NCI-H128 (cell line): ENCODE data around the gene PXDN.
"Not testable (repeated sequence)": the region's sequence is repeated elsewhere in the genome, so short reads cannot be mapped to it uniquely, and the experiment has no call there.

Experiments used
- DNase-seq: peaks from one replicate; lab custom pipeline; 2025; ENCODE audit not compliant: unreplicated experiment; lab: John Stamatoyannopoulos, UW

The PXDN gene

GRCh38 chr2:1686784-1687105, 57.6 kb downstream of the PXDN start:
- DNase-seq = no peak

DNA sequence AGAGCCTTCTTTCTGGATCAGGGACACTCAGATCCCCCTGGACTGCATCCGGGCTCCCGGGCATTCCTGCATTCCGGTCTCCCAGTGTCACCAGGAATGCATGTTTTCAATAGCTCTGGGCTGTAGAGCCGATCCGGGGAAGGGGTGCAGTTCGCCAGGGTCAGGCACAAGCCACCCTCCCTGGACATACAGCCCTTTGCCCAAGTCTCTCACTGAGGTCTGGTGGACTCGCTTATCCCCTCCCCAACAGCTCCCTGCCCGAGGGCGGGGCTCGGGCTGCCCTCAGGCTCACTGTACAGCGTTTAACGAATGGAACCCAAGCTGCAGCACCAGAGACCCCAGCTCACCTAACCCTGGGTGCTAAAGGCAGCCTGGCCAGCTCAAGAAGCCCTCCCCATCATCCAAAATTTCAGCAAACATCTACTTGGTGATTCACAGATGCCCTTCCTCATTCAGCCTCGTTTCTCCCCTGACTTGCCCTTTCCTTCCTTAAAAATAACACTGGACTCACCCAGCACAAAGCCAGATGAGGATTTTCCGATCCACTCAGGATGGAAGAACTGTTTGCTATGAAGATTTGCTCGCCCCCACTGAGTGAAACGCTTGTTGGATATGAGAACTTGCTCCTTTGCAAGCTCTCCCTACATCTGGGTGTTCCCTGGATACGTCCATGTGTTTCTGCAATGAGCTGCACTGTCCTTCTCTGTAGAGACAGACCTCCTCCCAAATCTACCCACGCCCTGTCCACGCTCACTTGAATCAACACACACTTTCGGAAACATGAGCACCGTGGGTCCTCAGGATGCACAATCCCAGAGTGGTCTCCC, 58.1 kb downstream of the PXDN start:
- DNase-seq = no peak

DNA sequence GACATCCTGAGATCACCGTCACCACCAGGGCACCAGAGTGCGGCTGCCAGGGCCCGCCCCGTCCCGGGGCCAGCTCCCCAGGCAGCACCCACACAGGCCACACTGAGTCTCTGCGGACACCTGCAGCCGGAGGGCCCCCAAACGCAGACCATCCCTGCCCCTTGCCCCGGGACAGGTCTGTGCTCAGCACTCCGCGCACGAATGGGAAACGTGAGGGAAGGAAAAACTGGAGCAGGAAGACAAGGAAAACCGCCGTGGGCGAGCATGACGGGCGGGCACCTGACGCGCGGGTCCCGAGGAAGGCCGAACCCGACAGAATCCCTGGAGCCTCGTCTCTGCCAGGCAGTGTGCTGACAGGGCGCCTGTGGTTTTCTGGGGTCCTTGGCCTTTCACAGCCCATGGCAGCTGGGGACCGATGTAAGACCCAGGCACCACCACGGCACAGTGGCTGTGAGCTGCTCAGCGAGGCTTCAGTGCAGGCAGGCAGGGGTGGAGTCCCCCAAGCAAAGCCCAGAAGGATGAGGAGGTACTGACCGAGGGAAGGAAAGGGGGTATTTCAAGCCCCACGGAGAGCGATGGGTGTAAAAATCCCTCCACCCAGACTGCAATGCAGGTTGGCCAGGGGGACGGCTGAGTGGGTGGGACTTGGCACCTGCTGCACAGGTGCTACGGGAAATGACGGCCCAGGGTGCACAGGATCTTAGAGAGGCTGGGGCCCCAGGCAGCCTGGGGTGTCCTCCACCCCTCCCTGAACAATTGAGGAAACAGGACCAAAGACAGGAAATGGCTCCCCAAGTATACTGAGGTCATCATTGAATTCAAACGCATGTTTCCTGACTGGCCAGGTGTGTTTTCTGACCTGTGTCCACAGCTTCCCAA, 59.0 kb downstream of the PXDN start:
- DNase-seq = no peak

- DNase-seq = no peak
These were observed 61.0 kb downstream of the PXDN start for GRCh38 chr2:1683297-1683696.

DNA sequence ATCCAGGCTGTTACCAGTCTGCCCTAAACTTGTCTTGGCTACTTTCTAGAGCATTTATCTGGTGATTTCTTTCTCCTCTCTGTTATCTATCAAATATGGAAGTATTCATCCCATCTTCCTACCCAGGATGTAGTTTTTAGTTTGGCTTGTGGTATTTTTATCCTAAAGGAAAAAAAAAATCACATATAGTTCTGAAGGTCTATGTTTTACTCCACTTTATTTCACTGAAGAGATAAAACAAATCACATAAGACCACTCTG, 62.2 kb downstream of the PXDN start:
- DNase-seq = no peak

- DNase-seq = no peak
These were observed 62.8 kb downstream of the PXDN start for GRCh38 chr2:1681323-1682180.

GRCh38 chr2:1681017-1681318, 63.3 kb downstream of the PXDN start:
- no peak for DNase-seq

DNA sequence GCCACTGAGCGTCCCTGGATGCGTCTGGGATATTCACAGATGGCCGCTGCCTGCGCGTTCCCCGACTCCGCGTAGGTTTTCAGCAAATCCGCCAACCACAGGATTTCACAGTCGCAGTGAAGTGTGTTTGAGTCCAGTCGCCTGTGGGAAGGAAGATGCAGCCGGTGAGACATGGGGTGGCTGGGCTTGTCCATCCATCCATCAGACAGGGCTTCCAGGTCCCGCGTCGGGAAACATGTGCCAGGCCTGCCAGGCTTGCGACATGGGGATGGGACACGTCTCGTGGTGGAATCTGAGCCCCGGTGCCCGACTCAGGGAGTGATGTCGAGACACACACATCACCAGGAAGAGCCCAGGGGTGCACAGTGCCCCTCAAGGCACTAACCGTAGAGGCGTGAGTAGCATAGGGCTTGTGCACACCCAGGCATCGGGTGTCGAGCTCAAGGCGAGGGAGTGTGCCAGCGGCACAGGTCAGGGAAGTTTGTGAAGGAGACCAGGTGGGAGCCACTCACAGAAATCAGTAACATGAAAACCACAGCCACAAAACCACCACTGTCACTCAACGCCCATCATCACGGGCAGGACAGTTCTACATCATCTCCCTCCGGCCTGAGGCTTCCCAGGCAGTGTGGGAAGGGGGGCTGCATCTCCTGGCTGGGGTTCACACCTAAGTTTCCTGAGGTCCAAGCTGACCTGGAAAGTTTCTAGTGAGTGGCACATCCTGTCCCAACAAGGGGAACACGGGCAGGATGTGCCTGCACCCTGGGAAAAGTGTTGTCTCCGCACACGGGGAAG, 63.9 kb downstream of the PXDN start:
- no peak for DNase-seq

DNA sequence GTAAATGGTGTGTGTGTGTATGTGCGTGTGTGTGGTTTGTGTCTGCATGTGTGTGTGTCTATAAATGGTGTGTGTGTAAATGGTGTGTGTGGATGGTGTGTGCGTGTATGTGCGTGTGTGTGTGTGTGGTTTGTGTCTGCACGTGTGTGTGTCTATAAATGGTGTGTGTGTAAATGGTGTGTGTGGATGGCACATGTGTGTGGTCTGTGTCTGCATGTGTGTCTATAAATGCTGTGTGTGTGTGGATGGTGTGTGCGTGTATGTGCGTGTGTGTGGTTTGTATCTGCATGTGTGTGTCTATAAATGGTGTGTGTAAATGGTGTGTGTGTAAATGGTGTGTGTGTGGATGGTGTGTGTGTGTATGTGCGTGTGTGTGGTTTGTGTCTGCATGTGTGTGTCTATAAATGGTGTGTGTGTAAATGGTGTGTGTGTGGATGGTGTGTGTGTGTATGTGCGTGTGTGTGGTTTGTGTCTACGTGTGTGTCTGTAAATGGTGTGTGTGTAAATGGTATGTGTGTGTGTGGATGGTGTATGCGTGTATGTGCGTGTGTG, 64.8 kb downstream of the PXDN start:
- DNase-seq = not testable (repeated sequence)

GRCh38 chr2:1679065-1679464, 65.2 kb downstream of the PXDN start:
- not testable (repeated sequence) for DNase-seq

GRCh38 chr2:1678609-1679008, 65.7 kb downstream of the PXDN start:
- DNase-seq = no peak

- no peak for DNase-seq
These were observed 66.5 kb downstream of the PXDN start for GRCh38 chr2:1677821-1678165.

DNA sequence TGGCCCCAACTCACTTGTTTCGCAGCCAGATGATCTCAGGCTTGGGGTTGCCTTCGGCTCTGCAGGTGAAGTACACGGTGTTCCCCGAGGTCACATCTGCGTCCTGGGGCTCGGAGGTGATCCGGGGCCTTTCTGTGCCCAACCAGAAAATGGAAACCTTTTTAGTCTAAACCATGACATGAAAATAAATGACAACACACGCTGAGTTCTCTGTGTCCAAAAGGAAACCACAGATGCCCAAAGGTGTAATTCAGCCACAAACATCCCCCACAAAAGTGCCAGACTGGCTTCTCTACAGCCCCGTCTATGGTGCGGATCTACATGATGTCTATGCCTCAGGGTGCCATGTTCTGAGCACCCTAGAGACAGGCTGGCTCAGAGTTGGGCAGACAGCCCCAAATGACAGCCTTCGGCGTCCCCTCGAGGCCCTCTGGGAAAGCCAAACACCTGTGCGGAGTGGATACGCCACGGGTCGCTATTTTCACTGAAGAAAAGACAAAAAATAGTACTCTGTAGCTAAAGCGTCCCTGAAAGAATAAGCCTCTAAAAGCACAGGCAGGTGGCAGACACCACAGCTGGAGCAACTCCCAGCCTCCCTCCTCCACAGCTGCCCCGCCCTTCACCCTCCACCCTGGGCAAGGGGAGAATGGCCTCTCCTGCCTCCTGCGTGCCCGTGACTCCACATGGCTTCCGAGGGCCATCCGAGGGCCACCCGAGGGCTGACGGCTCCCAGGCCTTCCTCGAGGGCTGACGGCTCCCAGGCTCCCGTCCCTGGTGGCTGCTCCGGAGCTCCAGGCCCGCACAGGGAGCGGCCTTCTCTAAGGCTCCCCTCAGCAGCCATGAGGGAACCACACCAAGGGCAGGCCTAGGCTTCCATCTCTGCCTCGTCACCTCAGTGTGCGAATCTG, 67.1 kb downstream of the PXDN start:
- no peak for DNase-seq

- DNase-seq = no peak
These were observed 68.0 kb downstream of the PXDN start for GRCh38 chr2:1676091-1676912.

DNA sequence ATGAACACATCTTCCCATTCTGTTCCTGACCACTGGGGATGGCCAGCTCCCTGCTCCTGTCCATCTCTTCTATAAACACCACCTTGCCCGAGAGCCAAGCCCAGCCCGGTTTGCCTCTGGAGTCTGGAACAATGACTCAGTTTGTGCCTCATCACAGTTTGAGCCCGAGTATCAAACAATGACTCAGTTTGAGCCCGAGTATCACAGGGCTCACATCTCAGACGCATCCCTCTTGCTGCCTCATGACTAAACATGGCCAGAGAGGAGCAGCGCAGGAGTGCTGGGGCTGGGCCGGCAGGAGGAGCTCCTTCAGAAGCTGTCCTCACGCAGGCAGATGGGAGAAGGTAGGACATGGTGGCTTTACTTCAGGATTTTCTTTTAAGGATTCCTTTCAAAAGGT, 68.7 kb downstream of the PXDN start:
- no peak for DNase-seq

- no peak for DNase-seq
These were observed 69.4 kb downstream of the PXDN start for GRCh38 chr2:1674766-1675397.

DNA sequence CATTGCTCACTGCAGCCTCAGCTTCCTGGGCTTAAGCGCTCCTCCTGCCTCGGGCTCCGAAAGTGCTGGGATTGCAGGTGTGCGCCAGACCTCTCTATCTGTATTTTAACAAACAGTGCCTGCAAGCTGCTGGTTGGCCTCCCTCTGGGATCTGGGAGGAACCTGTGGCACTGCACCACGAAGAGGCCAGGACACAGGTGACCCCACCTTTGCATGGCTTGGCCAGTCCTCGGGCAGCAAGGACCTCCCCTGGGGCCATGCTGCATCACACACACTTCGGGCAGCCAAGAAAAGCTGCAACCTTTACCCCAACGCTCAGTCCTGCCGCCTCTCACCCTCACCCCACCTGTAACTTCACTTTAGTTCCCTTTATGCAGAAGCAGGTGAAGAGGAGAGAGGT, 70.0 kb downstream of the PXDN start:
- DNase-seq = no peak

GRCh38 chr2:1673160-1673944, 71.0 kb downstream of the PXDN start:
- DNase-seq = no peak
